ENCODE measurements around the gene TIGIT.

The TIGIT gene

DNA sequence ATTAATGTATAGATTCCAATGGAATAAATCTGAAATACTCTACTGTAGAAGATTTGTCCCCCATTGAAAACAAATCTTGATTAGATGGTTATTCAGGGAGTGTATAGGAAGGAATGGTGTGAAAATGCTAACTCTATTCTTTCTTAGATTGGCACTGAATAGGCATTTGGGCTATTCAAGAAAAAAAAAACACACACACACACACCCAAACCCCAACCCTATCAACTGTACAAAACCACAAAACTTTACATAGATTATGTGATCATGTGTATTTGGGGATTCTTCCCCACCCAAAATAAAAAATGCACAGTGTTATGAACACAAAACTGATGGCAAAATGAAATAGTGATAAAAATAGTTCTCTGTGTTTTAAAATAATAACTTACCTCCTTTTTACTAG is 61.8 kb downstream of the TIGIT start:
- no peak for DNase-seq

DNA sequence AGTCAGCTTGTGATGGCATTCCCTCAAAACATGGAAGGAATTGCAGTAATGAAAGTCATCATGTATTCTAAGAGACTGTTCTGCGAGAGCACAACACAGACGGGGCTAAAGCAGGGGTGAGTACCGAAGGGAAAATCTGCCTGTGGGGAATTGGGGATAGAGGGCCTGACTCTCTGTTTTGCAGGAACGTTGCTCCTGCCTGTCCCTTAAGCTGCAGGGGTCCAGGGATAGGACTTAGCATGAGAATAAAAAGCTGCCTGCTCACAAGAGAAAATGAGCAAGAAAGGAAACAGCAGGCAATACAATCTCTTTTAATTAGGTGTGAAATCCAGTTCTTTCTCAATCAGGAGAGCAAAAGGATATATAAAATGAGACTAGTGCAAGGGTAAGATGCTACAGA is 62.2 kb downstream of the TIGIT start:
- DNase-seq, result no peak

DNA sequence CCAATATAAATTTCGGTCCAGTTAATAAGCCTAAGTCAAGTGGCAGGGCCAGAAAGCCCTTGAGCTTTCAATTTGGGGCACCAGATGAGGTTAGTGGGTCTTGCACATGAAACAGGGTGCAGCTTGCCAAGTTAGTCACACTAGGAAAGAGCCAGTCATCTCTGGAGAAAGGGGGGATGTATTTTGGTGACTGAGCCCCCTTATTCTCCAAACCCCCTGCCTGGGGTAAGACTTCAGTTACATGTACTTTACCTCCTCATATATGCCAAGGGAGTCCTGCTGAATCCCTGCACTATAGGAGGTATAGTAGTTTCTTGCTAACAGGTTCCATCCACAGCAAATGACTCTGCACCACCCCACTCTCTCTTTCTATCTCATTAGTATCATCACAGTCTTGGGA is 62.7 kb downstream of the TIGIT start:
- no peak for DNase-seq
